GM13977 (cell line): ENCODE data around the gene NRAP.

Experiments used
- DNase-seq: peaks from one replicate; pipeline ENCODE4 v3.0.0; 2012; ENCODE audit warnings: low spot score
- in situ Hi-C: fragments of 300-500 bp; cut with MboI; formaldehyde crosslinking; loops from one replicate; pipeline ENCODE4 v1.12.0; 2022; ENCODE audit warnings: low sequenced_read_pairs, low pct_unique_long_range_greater_than_20kb, mixed read lengths, inconsistent platforms; ENCODE audit not compliant: unreplicated experiment
- TF ChIP-seq, protein P1 (sequence below): IDR thresholded peaks from 2 replicates; pipeline ENCODE4 v1.5.1; 2012; ENCODE audit warnings: mild to moderate bottlenecking, control low read depth; ENCODE audit not compliant: insufficient read depth; ENCODE audit errors: extremely low read depth, missing control alignments

NRAP gene, protein sequence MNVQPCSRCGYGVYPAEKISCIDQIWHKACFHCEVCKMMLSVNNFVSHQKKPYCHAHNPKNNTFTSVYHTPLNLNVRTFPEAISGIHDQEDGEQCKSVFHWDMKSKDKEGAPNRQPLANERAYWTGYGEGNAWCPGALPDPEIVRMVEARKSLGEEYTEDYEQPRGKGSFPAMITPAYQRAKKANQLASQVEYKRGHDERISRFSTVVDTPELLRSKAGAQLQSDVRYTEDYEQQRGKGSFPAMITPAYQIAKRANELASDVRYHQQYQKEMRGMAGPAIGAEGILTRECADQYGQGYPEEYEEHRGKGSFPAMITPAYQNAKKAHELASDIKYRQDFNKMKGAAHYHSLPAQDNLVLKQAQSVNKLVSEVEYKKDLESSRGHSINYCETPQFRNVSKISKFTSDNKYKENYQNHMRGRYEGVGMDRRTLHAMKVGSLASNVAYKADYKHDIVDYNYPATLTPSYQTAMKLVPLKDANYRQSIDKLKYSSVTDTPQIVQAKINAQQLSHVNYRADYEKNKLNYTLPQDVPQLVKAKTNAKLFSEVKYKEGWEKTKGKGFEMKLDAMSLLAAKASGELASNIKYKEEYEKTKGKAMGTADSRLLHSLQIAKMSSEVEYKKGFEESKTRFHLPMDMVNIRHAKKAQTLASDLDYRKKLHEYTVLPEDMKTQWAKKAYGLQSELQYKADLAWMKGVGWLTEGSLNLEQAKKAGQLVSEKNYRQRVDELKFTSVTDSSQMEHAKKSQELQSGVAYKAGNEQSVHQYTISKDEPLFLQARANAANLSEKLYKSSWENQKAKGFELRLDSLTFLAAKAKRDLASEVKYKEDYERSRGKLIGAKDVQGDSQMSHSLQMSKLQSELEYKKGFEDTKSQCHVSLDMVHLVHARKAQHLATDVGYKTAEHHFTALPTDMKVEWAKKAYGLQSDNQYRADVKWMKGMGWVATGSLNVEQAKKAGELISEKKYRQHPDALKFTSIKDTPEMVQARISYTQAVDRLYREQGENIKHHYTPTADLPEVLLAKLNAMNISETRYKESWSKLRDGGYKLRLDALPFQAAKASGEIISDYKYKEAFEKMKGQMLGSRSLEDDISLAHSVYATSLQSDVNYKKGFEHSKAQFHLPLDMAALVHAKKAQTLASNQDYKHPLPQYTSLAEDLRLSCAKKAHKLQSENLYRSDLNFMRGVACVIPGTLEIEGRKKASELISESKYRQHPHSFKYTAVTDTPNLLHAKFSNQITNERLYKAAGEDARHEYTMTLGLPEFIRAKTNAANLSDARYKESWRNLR (N-terminal part only)

DNA sequence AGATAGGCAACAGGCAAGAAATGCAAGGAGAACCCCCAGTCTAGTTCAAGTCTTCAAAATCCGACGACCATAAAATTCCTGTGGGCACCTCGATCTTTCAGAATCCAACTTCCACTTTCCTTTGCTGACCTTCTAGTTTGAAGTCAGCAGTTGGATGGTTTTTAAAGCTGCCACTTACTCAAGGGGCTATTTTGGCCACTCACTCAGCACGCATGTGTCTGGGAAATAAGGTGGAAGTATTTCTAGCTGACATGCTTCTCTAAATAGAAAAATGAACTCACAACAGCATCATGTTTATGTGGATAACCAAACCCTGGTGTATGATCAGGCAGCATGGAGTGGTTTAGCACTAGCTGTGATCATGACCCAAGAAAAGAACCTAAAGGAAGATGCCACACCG is at the start of gene NRAP:
Gene NRAP, minus strand, starts transcription at position 134 of the 400 bp plus-strand sequence. CDS start 159 bp downstream, outside the sequence.
- in situ Hi-C loops, result no loop called here
- no peak for DNase-seq
- TF ChIP-seq, protein P1, sequence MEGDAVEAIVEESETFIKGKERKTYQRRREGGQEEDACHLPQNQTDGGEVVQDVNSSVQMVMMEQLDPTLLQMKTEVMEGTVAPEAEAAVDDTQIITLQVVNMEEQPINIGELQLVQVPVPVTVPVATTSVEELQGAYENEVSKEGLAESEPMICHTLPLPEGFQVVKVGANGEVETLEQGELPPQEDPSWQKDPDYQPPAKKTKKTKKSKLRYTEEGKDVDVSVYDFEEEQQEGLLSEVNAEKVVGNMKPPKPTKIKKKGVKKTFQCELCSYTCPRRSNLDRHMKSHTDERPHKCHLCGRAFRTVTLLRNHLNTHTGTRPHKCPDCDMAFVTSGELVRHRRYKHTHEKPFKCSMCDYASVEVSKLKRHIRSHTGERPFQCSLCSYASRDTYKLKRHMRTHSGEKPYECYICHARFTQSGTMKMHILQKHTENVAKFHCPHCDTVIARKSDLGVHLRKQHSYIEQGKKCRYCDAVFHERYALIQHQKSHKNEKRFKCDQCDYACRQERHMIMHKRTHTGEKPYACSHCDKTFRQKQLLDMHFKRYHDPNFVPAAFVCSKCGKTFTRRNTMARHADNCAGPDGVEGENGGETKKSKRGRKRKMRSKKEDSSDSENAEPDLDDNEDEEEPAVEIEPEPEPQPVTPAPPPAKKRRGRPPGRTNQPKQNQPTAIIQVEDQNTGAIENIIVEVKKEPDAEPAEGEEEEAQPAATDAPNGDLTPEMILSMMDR, result no peak

GRCh38 chr10:113713640-113713982 is 49.8 kb upstream of the NRAP start:
- in situ Hi-C loops, result loop anchor here (25.0 kb wide), 1 partner anchor 399 kb away; no protein-coding TSS in a partner anchor
- DNase-seq, result no peak
- TF ChIP-seq, protein P1, result no peak

- TF ChIP-seq, protein P1, result no peak
- DNase-seq, result no peak
- in situ Hi-C loops, result loop anchor here (25.0 kb wide), 1 partner anchor 399 kb away; no protein-coding TSS in a partner anchor
These were observed 49.2 kb upstream of the NRAP start for GRCh38 chr10:113712755-113713639.

DNA sequence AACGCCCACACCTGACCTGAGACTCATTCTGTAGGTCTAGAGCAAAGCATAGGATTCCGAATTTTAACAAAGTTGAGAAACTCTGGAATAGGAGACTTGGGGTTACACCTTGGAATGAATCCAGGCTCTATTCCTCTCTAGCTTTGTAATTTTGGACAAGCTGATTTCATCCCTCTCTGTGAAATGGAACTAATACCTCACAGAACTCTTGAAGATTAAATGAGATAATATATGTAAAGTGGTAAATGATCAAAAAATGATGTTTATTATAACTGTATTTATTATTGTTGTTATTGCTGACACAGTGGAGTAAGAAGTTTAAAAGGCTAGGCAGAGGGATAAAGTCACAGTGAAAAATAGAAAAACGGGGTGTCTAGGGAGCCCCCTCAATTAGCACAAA is 48.2 kb upstream of the NRAP start:
- DNase-seq, result no peak
- in situ Hi-C loops, result loop anchor here (25.0 kb wide), 1 partner anchor 400 kb away; no protein-coding TSS in a partner anchor
- TF ChIP-seq, protein P1, result no peak

- no peak for DNase-seq
- TF ChIP-seq, protein P1, result no peak
- in situ Hi-C loops, result loop anchor here (25.0 kb wide), 1 partner anchor 401 kb away; no protein-coding TSS in a partner anchor
These were observed 47.3 kb upstream of the NRAP start for GRCh38 chr10:113711142-113711541.
